Left renal pelvis (tissue), 4 donors: ENCODE measurements around the gene CEACAM18. TPM values are rescaled to one million over a fixed set of nuclear protein-coding genes. Genes with fewer than 3 reads are reported as not detected.
"Not testable (repeated sequence)": the region's sequence is repeated elsewhere in the genome, so short reads cannot be mapped to it uniquely, and the experiment has no call there.

Experiments
- DNase-seq, 4 donors: peaks; one replicate each; pipeline ENCODE4 v3.0.0-alpha.2; 2013; ENCODE audit warnings: low read depth in 4 of 4, low spot score in 3 of 4
- polyA plus RNA-seq, 4 donors: library from polyadenylated mRNA; unstranded; fragments of 120-200 nt; gene quantifications; one replicate each; pipeline ENCODE4 v1.2.1, GENCODE V29; 2013; ENCODE audit not compliant: insufficient read length in 4 of 4

Gene CEACAM18
- polyA plus RNA-seq = not detected

- no peak for DNase-seq
Measured at GRCh38 chr19:51478381-51479234, at the start of gene CEACAM18. CEACAM18 (plus strand) TSS chr19:51478539.

DNA sequence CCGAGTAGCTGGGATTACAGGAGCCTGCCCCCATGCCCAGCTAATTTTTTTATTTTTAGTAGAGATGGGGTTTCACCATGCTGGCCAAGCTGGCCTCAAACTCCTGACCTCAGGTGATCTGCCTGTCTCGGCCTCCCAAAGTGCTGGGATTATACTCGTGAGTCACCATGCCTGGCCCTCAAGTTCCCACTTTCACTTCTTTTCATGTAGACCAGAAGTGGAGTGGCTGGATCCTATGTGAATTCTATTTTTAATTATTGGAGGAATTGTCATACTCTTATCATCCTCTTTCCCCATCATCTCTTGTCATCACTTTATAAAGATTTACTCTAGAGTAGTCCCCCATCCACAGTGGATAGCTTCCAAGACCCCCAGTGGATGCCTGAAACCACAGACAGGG lies 48.1 kb upstream of the CEACAM18 start:
- DNase-seq = no peak

DNA sequence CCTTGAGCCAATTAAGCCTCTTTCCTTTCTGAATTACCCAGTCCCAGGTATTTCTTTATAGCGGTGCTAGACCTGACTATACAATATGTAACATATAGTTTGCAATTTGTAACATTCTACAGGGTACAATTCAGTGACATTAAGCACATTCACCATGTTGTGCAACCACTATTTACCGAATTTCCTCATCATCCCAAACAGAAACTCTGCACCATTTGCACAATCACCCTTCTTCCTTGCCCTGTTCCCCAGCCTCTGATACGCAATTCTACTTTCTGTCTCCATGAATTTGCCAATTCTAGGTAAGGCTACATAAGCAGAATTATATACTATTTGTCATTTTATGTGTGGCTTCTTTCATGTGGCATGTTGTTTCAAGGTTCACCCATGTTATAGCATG lies 47.2 kb upstream of the CEACAM18 start:
- no peak for DNase-seq

DNA sequence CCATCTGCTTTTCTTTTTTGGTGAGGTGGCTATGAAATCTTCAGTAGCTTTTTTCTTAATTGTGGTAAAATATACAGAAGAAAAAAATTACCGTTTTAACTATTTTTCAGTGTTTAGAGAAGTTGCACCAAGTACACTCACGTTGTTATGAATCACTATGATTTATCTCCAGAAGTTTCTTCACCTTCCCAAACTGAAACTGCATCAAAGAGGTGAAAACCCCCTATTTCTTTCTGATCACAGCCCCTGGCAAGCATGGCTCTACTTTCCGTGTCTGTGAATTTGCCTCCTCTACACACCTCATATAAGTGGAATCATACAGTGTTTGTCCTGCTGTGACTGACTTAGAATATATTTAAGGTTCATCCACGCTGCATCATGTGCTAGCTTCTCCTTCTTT lies 45.3 kb upstream of the CEACAM18 start:
- DNase-seq = no peak

DNA sequence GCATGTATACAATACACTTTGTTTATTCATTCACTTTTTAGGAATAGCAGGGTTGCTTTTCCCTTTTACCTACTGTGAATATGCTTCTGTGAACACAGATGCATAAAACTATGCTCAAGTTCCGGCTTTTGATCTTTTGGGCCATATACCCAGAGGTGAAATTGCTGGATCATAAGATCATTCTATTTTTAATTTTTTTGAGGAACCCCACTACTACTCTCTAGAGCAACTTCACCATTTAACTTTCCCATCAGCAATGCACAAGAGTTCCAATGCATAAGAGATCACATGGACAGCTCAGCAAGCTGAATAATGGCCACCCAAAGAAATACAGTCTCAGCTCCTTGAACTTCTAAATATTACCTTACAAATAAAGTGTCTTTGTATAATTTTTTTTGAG lies 43.9 kb upstream of the CEACAM18 start:
- DNase-seq = no peak

GRCh38 chr19:51439021-51439465 lies 39.3 kb upstream of the CEACAM18 start:
- DNase-seq = no peak

DNA sequence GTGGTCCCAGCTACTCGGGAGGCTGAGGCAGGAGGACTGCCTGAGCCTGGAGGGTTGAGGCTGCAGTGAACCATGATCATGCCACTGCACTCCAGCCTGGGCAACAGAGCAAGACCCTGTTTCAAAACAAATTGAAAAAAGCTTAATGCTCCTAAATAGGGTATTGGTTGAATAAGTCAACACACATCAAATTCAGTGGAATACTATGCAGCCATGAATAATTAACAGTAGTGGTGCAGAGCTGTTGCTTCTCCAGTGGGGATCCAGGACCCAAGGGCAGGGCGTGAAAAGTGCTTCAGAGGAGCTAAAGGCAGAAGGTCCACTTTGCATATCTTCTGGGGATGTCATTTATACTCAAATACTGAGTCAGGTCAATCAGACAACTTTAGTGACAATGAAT lies 38.3 kb upstream of the CEACAM18 start:
- DNase-seq = no peak

DNA sequence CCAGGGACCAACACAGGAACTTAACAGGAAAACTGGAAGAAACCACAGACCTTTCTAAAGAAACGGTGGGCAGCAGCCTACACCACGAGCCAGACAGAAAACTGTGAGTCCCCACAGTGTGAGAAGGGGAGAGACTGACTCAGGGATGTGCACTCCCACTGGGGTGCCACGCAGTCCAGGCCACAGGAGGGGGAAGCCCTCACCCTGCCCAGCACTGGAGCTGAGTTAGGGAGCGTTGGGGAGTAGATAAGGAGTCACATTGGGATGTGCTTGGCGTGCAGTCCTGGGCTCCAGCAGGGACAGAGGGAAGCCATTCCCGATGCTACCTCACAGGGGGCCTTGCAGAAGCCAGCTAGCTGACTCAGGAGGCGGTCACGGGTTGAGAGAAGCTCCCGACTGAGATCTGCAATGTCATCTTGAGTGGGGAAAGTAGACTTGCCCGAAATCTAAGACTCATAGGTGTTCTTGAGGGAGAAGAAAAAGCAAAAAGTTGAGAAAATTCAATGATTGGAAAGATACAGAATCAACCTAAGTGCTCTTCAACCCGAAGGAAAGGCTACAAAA lies 37.4 kb upstream of the CEACAM18 start:
- no peak for DNase-seq

DNA sequence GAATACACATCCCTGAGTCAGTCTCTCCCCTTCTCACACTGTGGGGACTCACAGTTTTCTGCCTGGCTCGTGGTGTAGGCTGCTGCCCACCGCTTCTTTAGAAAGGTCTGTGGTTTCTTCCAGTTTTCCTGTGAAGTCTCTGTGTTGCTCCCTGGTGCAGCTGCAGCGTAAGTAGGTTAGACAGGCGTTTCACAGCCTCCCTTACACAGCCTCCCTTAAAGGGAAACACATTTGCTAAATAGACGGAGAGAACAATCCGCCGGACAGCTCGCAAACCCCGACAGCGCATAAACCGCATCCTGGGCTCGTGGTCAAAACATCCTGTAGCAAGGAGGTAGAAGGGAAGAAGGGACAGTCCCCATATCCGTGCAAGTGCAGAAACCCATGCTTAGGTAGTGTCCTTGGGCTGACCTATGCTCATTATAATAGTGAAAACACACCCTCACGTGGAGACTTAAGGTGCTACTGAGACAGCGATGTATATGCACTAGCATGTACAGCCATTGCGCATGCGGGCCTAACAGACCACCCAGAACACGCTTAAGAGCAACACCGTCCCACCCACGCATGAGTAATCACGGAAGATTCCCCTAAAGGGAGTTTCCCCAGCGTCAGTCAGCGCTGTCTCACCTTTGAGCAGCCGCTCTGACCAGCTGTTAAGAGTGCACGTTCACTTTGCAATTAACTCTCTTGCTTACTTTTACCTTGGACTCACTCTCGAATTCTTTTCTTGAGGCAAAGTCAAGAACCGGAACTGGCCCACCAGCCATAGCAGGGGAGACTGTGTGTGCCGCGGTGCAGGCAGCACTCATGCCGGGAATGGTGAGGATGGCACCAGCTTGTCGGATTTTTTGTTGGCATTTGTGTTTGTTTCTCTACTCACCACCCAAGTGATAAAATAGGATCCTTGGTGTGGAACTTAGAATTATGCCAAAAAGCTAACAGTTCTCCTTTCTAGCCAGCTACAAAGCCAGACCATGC lies 36.6 kb upstream of the CEACAM18 start:
- no peak for DNase-seq

- DNase-seq = not testable (repeated sequence)
Measured at GRCh38 chr19:51447510-51447909, 30.8 kb upstream of the CEACAM18 start.

- DNase-seq = no peak
Measured at GRCh38 chr19:51448011-51448410, 30.3 kb upstream of the CEACAM18 start.

DNA sequence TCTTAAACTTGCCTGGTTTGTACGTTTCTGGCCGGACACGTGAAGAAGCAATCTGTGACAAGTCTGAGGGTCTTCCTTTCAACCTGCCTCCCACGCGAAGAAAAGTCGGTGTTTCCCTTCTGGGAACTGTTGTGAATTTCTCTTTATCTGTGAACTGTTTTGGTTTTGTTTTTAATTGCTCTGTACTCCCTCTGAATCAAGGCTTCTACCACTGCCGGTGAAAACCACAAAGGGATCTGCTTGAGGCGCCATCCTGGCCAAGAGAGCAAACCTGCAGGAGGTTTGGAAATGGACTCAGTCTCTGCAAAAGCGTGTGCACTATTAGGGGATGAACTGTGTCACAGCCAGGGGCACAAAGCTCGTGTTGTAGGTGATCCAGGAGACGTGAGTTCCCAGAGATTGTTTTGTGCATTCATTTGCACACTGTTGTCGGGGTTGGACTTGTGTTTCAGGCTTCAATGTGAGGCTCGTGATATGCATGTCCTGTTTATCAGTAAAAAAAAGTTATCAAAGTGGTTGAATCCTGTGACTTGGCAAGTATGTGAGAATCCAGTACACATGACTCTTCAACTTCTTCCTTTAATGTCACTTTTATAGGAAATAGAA lies 29.8 kb upstream of the CEACAM18 start:
- DNase-seq = no peak

DNA sequence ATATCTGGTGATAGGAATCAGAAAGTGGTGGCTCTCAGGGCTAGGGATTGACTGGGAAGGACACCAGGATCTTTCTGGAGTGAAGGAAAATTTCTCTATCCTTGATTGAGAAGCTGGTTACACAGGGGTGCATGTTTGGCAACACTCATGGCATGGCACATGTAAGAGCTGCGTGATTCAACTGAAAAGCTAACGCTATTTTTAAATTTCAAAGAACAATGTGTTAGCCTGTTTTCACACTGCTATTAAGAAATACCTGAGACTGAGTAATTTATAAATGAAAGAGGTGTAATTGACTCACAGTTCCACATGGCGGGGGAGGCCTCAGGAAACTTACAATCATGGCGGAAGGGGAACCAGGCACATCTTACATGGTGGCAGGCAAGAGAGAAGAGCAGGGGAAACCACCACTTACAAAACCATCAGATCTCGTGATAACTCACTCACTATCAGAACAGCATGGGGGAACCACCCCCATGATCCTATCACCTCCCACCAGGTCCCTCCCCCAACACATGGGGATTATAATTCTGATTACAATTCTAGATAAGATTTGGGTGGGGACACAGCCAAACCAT lies 27.5 kb upstream of the CEACAM18 start:
- DNase-seq = no peak

DNA sequence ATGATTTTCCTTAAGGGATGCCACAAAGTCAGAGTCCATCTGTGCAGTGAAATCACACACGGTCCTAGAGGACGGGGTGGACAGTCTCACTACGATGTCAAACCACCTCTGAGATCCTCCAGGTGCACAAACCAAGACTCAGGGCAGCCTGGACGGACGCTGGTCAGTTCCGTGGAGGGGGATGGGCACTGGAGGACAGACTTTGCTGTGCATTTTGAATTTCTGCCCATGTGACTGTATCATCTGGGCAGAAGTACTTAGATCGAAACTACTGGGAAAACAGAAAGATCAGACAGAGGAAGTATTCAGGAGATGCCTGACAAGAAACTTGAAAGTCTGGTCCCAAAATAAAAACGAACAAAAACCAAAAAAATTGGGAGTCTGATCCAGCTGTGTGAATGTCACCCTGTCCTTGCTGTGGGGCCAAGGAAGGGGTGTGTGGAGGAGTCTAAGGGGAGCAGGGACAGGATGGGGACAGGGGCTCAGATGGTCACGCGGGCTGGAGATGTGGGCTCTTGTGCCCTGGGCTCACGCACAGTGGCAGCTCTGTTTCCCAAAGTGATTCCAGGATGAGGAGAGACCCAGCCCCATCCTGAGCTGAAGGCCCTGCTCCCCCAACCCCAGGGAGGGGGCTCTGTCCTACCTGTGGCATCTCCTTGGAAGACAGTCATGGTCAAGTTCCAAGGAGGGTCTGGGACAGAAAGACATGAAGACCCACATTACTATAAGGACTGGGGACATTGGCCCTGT lies 21.6 kb upstream of the CEACAM18 start:
- no peak for DNase-seq

- no peak for DNase-seq
Measured at GRCh38 chr19:51457351-51458013, 20.9 kb upstream of the CEACAM18 start.

- DNase-seq = no peak
Measured at GRCh38 chr19:51458051-51458645, 20.2 kb upstream of the CEACAM18 start, which contains the start of gene SIGLEC8. SIGLEC8 (minus strand) TSS chr19:51458454; CDS start chr19:51458387, 67 bp downstream.

GRCh38 chr19:51458899-51459505 lies 19.3 kb upstream of the CEACAM18 start:
- no peak for DNase-seq
